Measurements from ENCODE around the gene PKP1.

- TF ChIP-seq, protein P1, sequence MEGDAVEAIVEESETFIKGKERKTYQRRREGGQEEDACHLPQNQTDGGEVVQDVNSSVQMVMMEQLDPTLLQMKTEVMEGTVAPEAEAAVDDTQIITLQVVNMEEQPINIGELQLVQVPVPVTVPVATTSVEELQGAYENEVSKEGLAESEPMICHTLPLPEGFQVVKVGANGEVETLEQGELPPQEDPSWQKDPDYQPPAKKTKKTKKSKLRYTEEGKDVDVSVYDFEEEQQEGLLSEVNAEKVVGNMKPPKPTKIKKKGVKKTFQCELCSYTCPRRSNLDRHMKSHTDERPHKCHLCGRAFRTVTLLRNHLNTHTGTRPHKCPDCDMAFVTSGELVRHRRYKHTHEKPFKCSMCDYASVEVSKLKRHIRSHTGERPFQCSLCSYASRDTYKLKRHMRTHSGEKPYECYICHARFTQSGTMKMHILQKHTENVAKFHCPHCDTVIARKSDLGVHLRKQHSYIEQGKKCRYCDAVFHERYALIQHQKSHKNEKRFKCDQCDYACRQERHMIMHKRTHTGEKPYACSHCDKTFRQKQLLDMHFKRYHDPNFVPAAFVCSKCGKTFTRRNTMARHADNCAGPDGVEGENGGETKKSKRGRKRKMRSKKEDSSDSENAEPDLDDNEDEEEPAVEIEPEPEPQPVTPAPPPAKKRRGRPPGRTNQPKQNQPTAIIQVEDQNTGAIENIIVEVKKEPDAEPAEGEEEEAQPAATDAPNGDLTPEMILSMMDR (IDR thresholded peaks at IDR 0.05) = no peak
- no peak for TF ChIP-seq POLR2A (IDR thresholded peaks at IDR 0.05)
Observed at GRCh38 chr1:201357636-201358348, 74.5 kb downstream of the PKP1 start.
